ENCODE results near the gene COIL. TPM values are rescaled to one million over a fixed set of nuclear protein-coding genes. Genes with fewer than 3 reads are reported as not detected.
A peak's percentile ranks its signal among the peaks of the same experiment; 100 is the strongest.
"Not testable (repeated sequence)": the region's sequence is repeated elsewhere in the genome, so short reads cannot be mapped to it uniquely, and the experiment has no call there.

The COIL gene
- total RNA-seq, 1 experiment from 2014 or later: 16.9 TPM

DNA sequence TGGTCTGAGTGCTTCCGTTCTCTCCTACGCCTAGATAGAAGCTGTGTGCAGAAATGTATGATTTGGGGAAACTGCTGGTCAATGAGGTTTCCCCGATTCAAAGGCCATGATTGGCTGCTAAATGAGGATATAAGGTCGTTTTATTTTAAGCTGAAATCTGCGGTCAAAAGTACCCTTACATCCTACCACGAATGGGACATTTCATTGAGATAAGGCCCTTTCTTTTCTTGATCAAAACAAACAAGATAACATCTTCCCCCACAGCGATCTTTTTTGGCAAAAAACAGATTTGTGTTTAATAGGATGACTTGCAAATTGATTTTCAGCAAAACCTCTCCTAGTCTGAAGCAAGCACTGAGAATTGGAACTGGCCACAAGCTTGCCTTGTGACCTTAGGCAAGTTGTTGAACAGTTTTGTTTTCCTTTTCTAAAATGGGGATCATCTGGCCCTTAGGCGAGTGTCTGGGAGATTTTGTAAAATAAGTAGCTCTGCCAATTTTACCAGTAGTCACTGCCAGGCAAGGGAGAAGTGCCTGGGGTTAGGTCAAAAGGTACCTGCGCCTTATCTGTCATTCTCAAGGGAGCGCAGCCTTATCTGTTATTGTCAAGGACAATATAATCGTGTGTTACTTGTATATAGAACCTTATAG lies 17.7 kb upstream of the COIL start:
- no peak for DNase-seq (ENCODE audit: low read depth)

DNA sequence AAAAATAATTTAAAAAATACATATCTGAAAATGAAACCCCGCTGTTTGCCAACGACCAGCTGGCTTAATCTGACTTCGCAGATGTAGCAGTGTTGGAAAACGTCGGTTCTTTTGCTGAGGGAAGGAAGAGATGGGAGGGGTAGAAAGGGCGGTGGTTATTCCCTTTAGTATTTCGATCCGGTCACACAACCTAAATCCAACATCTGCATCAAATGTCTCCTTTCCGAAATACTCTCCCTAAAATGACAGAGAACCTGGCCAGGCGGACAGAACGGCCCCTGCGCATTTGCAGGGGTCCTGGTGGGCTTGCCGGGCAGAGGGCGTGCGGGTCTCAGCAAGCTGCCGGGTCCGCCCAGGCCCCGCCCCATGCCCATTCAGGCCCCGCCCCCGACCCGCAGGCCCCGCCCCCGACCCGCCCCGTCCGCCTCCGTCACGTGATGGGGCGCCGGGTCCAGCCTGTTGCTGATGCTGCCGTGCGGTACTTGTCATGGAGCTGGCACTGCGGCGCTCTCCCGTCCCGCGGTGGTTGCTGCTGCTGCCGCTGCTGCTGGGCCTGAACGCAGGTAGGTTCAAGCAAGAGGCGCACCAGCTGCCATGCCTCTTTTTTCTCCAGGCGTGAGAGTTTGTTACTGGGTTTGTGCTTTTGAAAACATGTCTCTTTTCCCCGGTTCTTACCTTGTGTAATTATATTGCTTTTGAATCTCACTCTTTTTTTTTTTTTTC lies 17.0 kb upstream of the COIL start, which contains the start of gene SCPEP1:
Gene SCPEP1, plus strand, starts transcription at position 459 of the 723 bp plus-strand sequence. Its CDS starts 29 bp downstream, at position 488.
- peak; percentile 59 for DNase-seq (ENCODE audit: low read depth)

DNA sequence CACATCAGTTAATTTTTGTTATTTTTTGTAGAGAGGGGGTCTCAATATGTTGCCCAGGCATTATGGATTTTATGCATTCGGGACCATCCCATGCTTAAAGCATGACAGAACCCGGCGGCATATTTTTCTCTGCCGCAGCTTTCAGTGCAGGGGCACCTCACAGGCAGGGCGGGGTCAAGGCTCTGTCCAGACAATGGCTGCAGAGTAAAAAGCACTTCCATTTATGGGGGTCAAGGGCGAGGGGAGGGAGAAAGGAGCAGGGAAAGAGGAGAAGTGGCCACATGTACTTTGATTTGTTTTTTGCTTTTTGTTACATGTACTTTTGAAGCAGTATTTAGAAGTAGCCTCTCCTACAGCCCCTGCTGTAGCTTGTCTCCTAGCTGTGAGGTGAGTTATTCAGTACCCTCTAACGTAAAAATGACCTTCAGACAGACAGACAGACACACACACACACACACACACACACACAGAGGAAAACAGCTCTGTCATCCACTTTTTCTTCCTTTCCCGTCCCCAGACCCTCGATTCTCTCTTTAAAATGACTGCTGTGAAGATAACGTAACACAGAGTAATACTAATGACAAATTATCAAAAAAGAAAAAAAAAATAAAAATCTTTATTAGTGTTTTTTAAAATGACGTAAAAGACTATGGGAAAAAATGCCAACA lies 16.2 kb upstream of the COIL start:
- no peak for DNase-seq (ENCODE audit: low read depth)

GRCh38 chr17:56975656-56976055 lies 14.8 kb upstream of the COIL start:
- DNase-seq (ENCODE audit: low read depth): no peak

DNA sequence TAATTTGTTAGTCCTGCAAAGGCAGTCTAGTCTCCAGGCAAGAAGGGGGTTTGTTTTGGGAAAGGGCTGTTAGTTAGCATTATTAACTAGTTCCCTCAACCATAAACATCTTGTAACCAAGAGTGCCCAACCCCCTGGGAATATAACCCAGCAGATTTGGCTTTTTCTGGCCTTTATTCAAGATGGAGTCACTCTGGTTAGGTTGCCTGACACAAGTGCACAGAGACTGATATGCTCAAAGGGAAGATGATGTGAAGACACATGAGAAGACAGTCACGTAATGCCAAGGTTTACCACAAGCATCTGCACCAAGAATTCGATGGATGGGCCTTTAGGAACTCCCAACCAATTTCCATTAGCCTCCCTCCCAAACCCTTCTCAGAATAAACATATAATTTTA lies 13.2 kb upstream of the COIL start:
- DNase-seq (ENCODE audit: low read depth): no peak

DNA sequence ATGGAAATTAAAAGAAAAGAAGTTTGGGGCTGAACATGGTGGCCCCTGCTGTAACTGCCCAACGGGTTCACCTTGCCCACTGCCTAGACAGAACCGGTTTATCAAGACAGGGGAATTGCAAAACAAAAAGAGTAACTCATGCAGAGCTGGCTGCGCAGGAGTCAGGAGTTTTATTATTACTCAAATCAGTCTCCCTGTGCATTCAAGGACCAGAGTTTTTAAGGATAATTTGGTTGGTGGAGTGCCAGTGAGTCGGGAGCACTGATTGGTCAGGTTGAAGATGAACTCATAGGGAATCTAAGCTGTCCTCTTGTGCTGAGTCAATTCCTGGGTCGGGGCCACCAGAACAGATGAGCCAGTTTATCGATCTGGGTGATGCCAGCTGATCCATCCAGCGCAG lies 12.7 kb upstream of the COIL start:
- peak; percentile 28 for DNase-seq (ENCODE audit: low read depth)

GRCh38 chr17:56972111-56972730 lies 11.4 kb upstream of the COIL start:
- DNase-seq (ENCODE audit: low read depth): no peak

- no peak for DNase-seq (ENCODE audit: low read depth)
These were observed 10.1 kb upstream of the COIL start for GRCh38 chr17:56970974-56971373.

- DNase-seq (ENCODE audit: low read depth): no peak
These were observed 5.5 kb upstream of the COIL start for GRCh38 chr17:56966338-56966737.

- not testable (repeated sequence) for DNase-seq (ENCODE audit: low read depth)
These were observed 4.8 kb upstream of the COIL start for GRCh38 chr17:56965681-56966080.

DNA sequence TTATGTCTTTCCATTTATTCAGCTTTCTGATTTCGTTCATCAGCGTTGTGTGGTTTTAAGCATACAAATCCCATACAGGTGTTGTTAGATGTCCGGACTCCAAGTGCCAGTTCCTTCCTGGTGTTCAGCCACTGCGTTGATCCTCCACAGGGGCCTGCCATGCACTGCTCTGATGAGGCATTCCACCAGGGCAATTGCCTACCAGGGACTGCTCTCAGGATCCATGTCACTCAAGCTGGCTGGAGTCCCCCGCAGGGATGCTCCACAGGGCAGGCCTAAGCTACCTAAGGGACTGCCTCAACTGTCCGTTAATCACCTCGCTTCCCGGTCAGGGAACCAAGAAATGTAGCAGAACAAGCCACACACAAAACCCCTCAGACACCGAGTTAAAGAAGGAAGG lies 4.4 kb upstream of the COIL start:
- DNase-seq (ENCODE audit: low read depth): not testable (repeated sequence)

DNA sequence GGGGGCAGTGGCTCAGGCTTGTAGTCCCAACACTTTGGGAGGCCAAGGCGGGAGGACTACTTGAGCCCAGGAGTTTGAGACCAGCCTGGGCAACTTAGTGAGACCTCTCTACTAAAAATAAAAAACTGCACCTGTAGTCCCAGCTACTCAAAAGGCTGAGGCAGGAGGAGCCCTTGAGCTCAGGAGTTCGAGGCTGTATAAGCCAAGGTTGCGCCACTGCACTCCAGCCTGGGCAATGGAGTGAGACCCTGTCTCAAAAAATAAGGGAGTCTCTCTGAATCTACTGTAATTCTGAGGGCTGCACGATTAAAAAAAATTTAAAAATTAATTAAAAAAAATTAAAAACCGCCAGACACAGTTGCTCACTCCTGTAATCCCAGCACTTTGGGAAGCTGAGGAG lies 3.9 kb downstream of the COIL start:
- no peak for DNase-seq (ENCODE audit: low read depth)

DNA sequence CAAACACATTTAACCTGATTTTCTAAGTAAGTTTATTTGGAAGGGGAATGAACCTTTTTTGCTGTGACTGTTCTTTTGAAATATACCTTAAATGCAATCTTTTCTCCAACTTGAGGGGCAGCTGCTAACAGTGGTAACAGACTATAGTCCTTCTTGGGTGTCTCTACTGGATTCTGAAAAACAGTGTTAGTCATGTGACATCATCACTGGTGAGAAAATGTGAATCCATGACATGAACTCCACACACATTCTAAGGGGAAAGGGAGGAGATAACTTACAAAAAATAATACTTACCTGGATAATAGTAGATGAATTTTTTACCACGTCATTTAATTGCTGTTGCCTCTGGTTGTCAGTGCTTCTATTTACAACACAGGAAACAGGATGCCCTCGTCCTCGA lies 11.3 kb downstream of the COIL start:
- DNase-seq (ENCODE audit: low read depth): no peak

GRCh38 chr17:56948491-56948890 lies 12.4 kb downstream of the COIL start:
- no peak for DNase-seq (ENCODE audit: low read depth)

DNA sequence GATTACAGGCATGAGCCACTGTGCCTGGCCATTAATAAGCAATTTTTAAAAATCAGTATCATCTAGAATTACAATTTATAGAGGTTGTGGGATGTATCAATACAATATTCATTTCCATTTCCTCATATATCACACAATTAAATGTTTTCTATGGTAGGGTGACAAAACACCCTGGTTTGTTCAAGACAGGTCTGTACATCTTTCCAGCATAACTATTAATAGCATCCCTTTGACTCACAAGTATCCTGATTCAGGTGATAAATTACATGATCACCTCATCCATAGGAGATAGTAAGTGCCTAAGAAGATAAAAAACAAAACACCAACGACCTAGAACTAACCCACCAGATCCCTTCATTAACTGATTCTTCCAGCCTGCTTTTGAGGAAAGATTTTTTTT lies 13.1 kb downstream of the COIL start:
- no peak for DNase-seq (ENCODE audit: low read depth)

DNA sequence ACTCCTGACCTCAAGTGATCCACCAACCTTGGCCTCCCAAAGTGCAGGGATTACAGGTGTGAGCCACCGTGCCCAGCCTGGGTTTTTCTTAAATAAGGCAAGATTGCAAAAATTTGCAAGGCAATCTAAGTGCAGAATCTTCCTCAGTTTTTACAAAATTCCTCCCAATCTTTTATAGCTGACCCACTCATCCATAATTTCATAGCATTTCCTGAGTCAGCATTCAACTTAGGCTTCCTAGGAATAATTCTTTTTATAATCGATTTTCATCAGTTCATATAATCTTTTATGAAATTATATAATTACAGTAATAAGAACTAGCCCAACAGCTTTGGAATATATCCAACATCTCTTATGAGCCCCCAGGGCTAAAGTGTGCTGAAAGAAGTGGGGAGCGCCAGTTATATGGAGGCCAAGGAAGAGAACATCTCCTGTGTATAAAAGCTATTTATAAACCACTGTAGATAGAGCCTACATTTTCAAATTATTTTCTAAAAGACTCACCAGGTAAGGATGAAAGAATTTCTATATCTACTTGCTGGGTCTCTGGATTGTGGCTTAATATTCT lies 14.8 kb downstream of the COIL start:
- no peak for DNase-seq (ENCODE audit: low read depth)

GRCh38 chr17:56943505-56944125 lies 17.2 kb downstream of the COIL start:
- peak; percentile 55 for DNase-seq (ENCODE audit: low read depth)

DNA sequence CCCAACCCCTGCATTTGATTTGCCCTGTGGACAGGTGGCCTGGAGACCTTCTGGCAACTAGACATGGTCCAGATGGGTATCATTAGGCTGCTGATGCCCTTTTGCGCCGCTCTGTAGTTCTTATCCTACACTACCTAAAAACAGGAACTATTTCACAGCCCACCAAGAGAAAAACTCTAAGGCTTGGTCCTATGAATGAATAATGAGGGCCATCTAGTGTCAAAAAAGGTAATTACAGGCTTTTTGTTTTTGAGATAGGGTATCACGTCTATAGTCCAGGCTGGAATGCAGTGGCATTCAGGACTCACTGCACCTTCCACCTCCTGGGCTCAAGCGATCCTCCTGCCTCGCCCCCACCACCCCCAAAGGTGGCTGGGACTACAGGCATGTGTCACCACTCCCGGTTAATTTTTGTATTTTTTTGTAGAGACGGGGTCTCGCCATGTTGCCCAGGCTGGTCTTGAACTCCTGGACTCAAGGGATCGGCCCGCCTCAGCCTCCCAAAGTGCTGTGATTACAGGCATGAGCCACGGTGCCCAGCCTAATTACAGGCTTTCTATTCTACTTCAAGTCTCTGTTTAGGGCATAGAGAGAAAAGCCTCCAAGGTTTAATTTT lies 20.9 kb downstream of the COIL start:
- DNase-seq (ENCODE audit: low read depth): peak; percentile 56

DNA sequence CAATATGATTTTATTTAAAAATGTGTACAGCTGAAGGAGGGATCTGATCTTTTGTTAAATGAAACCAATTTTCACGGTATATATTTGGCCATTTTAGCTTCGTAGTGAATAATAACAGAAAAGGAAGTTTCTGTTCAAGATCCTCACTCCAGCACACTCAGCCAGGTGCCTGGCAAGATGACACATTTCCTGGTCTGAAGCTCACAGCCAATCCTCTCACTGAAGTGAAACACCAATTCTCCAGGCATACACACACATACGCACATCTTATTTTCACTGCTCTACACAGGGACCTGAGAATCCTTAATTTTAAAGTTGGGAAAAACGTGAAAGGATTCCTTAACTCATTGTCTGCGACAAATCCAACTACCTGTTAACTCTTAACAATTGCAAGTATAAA lies 22.6 kb downstream of the COIL start:
- peak; percentile 63 for DNase-seq (ENCODE audit: low read depth)

DNA sequence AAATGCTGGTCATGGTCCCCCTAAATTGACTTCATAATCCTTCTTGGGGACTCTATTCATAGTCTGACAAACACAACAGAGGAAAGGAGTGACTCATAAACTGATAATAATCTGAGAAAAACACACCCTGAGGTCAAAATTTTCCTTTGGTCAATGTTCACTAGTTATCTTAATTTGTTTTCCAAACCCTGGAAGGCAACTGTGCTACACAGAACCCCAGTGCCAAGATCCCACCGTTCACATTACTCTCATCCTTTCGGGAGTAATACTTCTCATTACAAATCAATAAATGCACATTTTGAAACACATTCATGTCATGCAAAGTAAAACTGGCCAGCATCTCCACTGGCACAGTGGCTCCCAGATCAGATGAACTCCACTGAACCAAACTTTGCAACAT lies 23.2 kb downstream of the COIL start:
- no peak for DNase-seq (ENCODE audit: low read depth)

Measured in HT1080 (cell line).